WERI-Rb-1 (cell line): ENCODE results near the gene OPRD1.
A peak's percentile ranks its signal among the peaks of the same experiment; 100 is the strongest.
"Not testable (repeated sequence)": the region's sequence is repeated elsewhere in the genome, so short reads cannot be mapped to it uniquely, and the experiment has no call there.

Experiments used
- DNase-seq: peaks from one replicate; pipeline ENCODE4 v3.0.0-alpha.2; 2020
- H3K27ac ChIP-seq: fragments of 250-450 bp; sonication (Bioruptor Pico); 2 replicates; pipeline ENCODE4 v1.5.1; 2020; ENCODE audit warnings: mild to moderate bottlenecking, moderate library complexity
- H3K27me3 ChIP-seq: fragments of 250-450 bp; sonication (Bioruptor Pico); 2 replicates; pipeline ENCODE4 v1.5.1; 2021; ENCODE audit warnings: mild to moderate bottlenecking, low read depth, moderate library complexity; ENCODE audit not compliant: insufficient read depth, severe bottlenecking
- H3K36me3 ChIP-seq: fragments of 250-450 bp; sonication (Bioruptor Pico); 2 replicates; pipeline ENCODE4 v1.5.1; 2020; ENCODE audit warnings: mild to moderate bottlenecking, moderate library complexity
- H3K4me3 ChIP-seq: 2 replicates; pipeline ENCODE4 v1.5.1; 2011; ENCODE audit warnings: low read depth, mild to moderate bottlenecking, control low read depth, low read length
- H3K9me3 ChIP-seq: fragments of 250-450 bp; sonication (Bioruptor Pico); 2 replicates; pipeline ENCODE4 v1.5.1; 2021; ENCODE audit warnings: mild to moderate bottlenecking, moderate library complexity; ENCODE audit not compliant: severe bottlenecking
- CTCF ChIP-seq: IDR thresholded peaks from 2 replicates; pipeline ENCODE4 v1.5.1; 2011; ENCODE audit warnings: low read depth, mild to moderate bottlenecking, control low read depth, inconsistent platforms, low read length

OPRD1 gene

GRCh38 chr1:28845786-28846543 lies 34.0 kb downstream of the OPRD1 start:
- no peaks in the 10 kb centered on the region for H3K9me3 ChIP-seq
- no peaks in the 10 kb centered on the region for H3K36me3 ChIP-seq
- H3K4me3 ChIP-seq = no peak overlapping the region
- H3K27me3 ChIP-seq = no peaks in the 10 kb centered on the region
- TF ChIP-seq CTCF = peak; percentile 58
- peak; percentile 58 for DNase-seq
- H3K27ac ChIP-seq = no peak overlapping the region

- not testable (repeated sequence) for H3K27me3 ChIP-seq, H3K4me3 ChIP-seq, H3K9me3 ChIP-seq, DNase-seq, H3K27ac ChIP-seq, H3K36me3 ChIP-seq
Measured at GRCh38 chr1:28847207-28847606, 35.2 kb downstream of the OPRD1 start.

GRCh38 chr1:28848416-28848815 lies 36.4 kb downstream of the OPRD1 start:
- no peaks in the 10 kb centered on the region for H3K36me3 ChIP-seq
- TF ChIP-seq CTCF = no peak
- no peak overlapping the region for H3K27ac ChIP-seq
- no peak for DNase-seq
- H3K4me3 ChIP-seq = no peak overlapping the region
- H3K27me3 ChIP-seq = no peaks in the 10 kb centered on the region
- H3K9me3 ChIP-seq = no peaks in the 10 kb centered on the region

- TF ChIP-seq CTCF = no peak
- no peaks in the 10 kb centered on the region for H3K27me3 ChIP-seq
- no peak overlapping the region for H3K4me3 ChIP-seq
- no peaks in the 10 kb centered on the region for H3K36me3 ChIP-seq
- no peaks in the 10 kb centered on the region for H3K9me3 ChIP-seq
- H3K27ac ChIP-seq = no peak overlapping the region
- DNase-seq = no peak
Measured at GRCh38 chr1:28853093-28853742, 41.2 kb downstream of the OPRD1 start.

GRCh38 chr1:28854406-28854805 lies 42.4 kb downstream of the OPRD1 start:
- H3K36me3 ChIP-seq, H3K27ac ChIP-seq, DNase-seq, H3K9me3 ChIP-seq, H3K27me3 ChIP-seq, H3K4me3 ChIP-seq: not testable (repeated sequence)

GRCh38 chr1:28855046-28855445 lies 43.1 kb downstream of the OPRD1 start:
- H3K4me3 ChIP-seq = no peak overlapping the region
- no peaks in the 10 kb centered on the region for H3K9me3 ChIP-seq
- no peaks in the 10 kb centered on the region for H3K36me3 ChIP-seq
- H3K27ac ChIP-seq = no peak overlapping the region
- no peaks in the 10 kb centered on the region for H3K27me3 ChIP-seq
- no peak for DNase-seq
- no peak for TF ChIP-seq CTCF
